ENCODE measurements around the gene ATF4.

DNA sequence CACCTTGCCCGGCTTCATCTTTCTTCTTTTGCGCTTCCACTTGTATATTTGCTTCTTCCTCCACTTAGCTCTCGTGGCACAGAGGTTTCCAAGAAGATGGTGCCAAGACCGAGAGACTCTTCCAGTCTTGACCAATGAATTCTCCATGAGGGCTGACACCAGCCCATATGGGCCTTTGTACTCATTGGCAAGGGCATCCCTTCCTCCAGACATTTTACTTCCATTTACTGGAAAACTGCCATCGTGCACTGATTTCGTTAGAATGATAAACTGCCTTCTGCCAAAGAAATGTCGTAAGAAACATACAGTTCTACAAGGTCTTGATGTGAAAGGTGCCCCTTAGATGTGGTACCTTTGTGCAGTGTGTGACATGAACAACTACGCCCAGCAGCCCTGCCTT is 22.9 kb upstream of the ATF4 start:
- TF ChIP-seq SP7 (tag by site-specific recombination; IDR thresholded peaks at IDR 0.05) (no peak), ATF2 (tag by site-specific recombination; IDR thresholded peaks at IDR 0.05; ENCODE audit: low read depth) (no peak), YY1 (tag by site-specific recombination; IDR thresholded peaks at IDR 0.05) (no peak), TCF7L2 (IDR thresholded peaks at IDR 0.05; ENCODE audit: borderline replicate concordance, low read depth, low read length) (no peak), ZNF366 (tag by site-specific recombination; conservative IDR thresholded peaks at IDR 0.05) (no peak), KLF16 (tag by site-specific recombination; IDR thresholded peaks at IDR 0.05) (no peak), ZNF274 (IDR thresholded peaks at IDR 0.05; ENCODE audit: low read length) (no peak), ZNF274 (tag by site-specific recombination; IDR thresholded peaks at IDR 0.05; ENCODE audit: borderline replicate concordance) (no peak), ZNF248 (tag by site-specific recombination; IDR thresholded peaks at IDR 0.05) (no peak), ZNF785 (tag by site-specific recombination; IDR thresholded peaks at IDR 0.05) (no peak), ZBTB7A (tag by site-specific recombination; IDR thresholded peaks at IDR 0.05; ENCODE audit: low read depth) (no peak), KLF9 (tag by site-specific recombination; IDR thresholded peaks at IDR 0.05; ENCODE audit: low read depth) (no peak)
- TF ChIP-seq, protein P1, sequence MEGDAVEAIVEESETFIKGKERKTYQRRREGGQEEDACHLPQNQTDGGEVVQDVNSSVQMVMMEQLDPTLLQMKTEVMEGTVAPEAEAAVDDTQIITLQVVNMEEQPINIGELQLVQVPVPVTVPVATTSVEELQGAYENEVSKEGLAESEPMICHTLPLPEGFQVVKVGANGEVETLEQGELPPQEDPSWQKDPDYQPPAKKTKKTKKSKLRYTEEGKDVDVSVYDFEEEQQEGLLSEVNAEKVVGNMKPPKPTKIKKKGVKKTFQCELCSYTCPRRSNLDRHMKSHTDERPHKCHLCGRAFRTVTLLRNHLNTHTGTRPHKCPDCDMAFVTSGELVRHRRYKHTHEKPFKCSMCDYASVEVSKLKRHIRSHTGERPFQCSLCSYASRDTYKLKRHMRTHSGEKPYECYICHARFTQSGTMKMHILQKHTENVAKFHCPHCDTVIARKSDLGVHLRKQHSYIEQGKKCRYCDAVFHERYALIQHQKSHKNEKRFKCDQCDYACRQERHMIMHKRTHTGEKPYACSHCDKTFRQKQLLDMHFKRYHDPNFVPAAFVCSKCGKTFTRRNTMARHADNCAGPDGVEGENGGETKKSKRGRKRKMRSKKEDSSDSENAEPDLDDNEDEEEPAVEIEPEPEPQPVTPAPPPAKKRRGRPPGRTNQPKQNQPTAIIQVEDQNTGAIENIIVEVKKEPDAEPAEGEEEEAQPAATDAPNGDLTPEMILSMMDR (tag by site-specific recombination; IDR thresholded peaks at IDR 0.05): no peak
